Nephron (organoid): ENCODE results near the gene PLB1.
A peak's percentile ranks its signal among the peaks of the same experiment; 100 is the strongest.

Experiments
- H3K27ac Mint-ChIP-seq, 3 experiments: 2 replicates each; pipeline ENCODE4 v1.8.0; 2020; ENCODE audit warnings: mixed read lengths in 3 of 3, mild to moderate bottlenecking in 2 of 3, moderate library complexity in 1 of 3
- H3K27me3 Mint-ChIP-seq: 2 replicates; pipeline ENCODE4 v1.8.0; 2021; ENCODE audit warnings: low read depth, mild to moderate bottlenecking, moderate library complexity, mixed read lengths
- H3K36me3 Mint-ChIP-seq: 2 replicates; pipeline ENCODE4 v1.8.0; 2020; ENCODE audit warnings: low read depth, mixed read lengths
- H3K4me1 Mint-ChIP-seq: 2 replicates; pipeline ENCODE4 v1.8.0; 2020; ENCODE audit warnings: mixed read lengths
- H3K4me3 Mint-ChIP-seq, 3 experiments: 2 replicates each; pipeline ENCODE4 v1.8.0; 2020; ENCODE audit warnings: mild to moderate bottlenecking in 3 of 3, mixed read lengths in 3 of 3, moderate library complexity in 2 of 3
- H3K9me3 Mint-ChIP-seq: 2 replicates; pipeline ENCODE4 v1.8.0; 2020; ENCODE audit warnings: mixed read lengths
- TF ChIP-seq, protein P1 (sequence below), 3 experiments: fragments of 200-600 bp; sonication (generic); IDR thresholded peaks; one replicate each; pipeline ENCODE4 v1.5.0; 2021; ENCODE audit warnings: antibody characterized with exemption in 3 of 3; ENCODE audit not compliant: unreplicated experiment in 3 of 3

PLB1 gene

DNA sequence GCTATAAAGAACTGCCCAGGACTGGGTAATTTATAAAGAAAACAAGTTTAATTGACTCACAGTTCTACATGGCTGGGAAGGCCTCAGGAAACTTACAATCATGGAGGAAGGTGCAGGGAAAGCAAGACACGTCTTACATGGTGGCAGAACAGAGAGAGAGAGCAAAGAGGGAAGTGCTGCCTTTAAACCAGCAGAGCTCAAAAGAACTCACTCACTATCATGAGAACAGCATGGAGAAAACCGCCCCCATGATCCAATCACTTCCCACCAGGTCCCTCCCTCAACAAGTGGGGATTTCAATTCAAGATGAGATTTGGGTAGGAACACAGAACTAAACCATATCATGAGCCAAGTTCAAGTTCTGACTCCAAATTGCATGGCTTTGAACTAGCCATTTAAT lies 193.0 kb downstream of the PLB1 start:
- H3K27ac Mint-ChIP-seq, result peak overlapping the region; percentile 31 to 63 (median 55)
- H3K9me3 Mint-ChIP-seq, result peaks cover 3% of the 10 kb centered on the region

DNA sequence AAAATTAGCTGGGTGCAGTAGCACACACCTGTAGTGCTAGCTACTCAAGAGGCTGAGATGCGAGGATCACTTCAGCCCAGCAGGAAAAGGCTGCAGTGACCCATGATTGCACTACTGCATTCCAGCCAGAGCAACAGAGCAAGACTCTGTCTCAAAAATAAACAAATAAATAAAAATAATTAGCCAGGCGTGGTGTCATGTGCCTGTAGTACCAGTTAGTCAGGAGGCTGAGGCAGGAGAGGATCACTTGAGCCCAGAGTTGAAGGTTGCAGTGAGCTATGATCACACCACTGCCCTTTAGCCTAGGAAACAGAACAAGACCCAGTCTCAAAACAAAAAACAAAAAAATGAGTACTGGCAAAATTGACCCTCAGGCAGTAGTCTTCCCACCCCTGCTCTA lies 193.9 kb downstream of the PLB1 start:
- peaks cover 3% of the 10 kb centered on the region for H3K9me3 Mint-ChIP-seq
- no peaks in the 10 kb centered on the region for H3K27me3 Mint-ChIP-seq
- TF ChIP-seq, protein P1, sequence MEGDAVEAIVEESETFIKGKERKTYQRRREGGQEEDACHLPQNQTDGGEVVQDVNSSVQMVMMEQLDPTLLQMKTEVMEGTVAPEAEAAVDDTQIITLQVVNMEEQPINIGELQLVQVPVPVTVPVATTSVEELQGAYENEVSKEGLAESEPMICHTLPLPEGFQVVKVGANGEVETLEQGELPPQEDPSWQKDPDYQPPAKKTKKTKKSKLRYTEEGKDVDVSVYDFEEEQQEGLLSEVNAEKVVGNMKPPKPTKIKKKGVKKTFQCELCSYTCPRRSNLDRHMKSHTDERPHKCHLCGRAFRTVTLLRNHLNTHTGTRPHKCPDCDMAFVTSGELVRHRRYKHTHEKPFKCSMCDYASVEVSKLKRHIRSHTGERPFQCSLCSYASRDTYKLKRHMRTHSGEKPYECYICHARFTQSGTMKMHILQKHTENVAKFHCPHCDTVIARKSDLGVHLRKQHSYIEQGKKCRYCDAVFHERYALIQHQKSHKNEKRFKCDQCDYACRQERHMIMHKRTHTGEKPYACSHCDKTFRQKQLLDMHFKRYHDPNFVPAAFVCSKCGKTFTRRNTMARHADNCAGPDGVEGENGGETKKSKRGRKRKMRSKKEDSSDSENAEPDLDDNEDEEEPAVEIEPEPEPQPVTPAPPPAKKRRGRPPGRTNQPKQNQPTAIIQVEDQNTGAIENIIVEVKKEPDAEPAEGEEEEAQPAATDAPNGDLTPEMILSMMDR (IDR thresholded peaks at IDR 0.05; ENCODE audit: unreplicated experiment in 3 of 3), result no peak
- peaks cover 74% of the 10 kb centered on the region for H3K4me1 Mint-ChIP-seq
- no peaks in the 10 kb centered on the region for H3K36me3 Mint-ChIP-seq
- H3K27ac Mint-ChIP-seq, result no peak overlapping the region
- H3K4me3 Mint-ChIP-seq, result no peak overlapping the region

More for the DNA sequence above, 193.0 kb downstream of the PLB1 start:
- H3K27me3 Mint-ChIP-seq, result no peaks in the 10 kb centered on the region
- peaks cover 78% of the 10 kb centered on the region for H3K4me1 Mint-ChIP-seq
- H3K4me3 Mint-ChIP-seq, result no peak overlapping the region
- TF ChIP-seq, protein P1 (IDR thresholded peaks at IDR 0.05; ENCODE audit: unreplicated experiment in 3 of 3), result no peak
- H3K36me3 Mint-ChIP-seq, result no peaks in the 10 kb centered on the region

DNA sequence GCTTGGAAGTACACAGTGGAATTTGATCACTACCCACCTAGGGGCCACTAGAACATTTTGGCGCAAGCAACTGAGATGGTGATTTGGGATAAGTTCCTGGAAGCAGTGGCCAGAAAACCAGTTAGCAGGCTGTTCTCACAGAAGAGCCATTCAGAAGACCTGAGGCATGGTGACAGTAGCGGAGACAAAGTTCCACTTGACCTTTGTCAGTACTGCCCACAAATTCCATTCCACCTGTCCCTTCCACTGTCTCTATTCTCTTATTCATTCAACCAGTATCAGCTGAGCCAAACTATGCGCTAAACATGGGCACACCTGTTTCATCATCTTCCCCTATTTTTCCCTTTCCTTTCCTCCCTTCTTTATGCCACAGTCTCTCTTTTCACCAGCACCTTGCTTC lies 196.6 kb downstream of the PLB1 start:
- Mint-ChIP-seq H3K36me3 (no peaks in the 10 kb centered on the region), H3K27me3 (no peaks in the 10 kb centered on the region), H3K4me1 (peaks cover 62% of the 10 kb centered on the region), H3K4me3 (no peak overlapping the region), H3K9me3 (no peaks in the 10 kb centered on the region), H3K27ac (peak overlapping the region; percentile 68 to 94 (median 91))
- TF ChIP-seq, protein P1 (IDR thresholded peaks at IDR 0.05; ENCODE audit: unreplicated experiment in 3 of 3), result no peak

DNA sequence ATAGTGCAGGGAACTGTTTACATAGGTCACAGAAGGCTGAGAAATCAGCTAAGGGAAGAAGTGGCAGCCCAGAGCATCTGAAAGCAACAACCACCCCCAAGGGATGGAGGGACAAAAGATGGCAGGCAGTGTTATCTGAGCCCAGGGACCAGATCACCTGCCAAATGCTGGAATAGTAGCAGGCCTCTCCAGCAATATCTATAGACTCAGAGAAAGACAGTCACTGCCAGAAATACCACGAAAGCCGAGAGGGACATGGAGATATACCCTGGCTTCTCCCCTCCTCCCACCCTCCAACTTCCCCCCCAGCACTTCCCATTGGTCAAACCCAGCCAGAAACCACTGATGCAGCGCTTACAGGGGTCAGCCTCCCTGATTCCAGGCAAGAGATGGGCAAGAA lies 197.4 kb downstream of the PLB1 start:
- Mint-ChIP-seq H3K4me3 (peak overlapping the region in 1 of 3 experiments; percentile 19), H3K36me3 (no peaks in the 10 kb centered on the region), H3K9me3 (no peaks in the 10 kb centered on the region), H3K27me3 (no peaks in the 10 kb centered on the region), H3K4me1 (peaks cover 60% of the 10 kb centered on the region), H3K27ac (peak overlapping the region; percentile 68 to 94 (median 91))
- TF ChIP-seq, protein P1 (IDR thresholded peaks at IDR 0.05; ENCODE audit: unreplicated experiment in 3 of 3), result no peak
